HG03558 (cell line): Measurements from ENCODE around the gene CD177.
"Not testable (repeated sequence)": the region's sequence is repeated elsewhere in the genome, so short reads cannot be mapped to it uniquely, and the experiment has no call there.

Experiments used
- ATAC-seq: cut with Tn5 transposase; IDR thresholded peaks from one replicate; pipeline ENCODE4 v1.9.1; 2021; ENCODE audit warnings: moderate number of reproducible peaks; ENCODE audit not compliant: unreplicated experiment; ENCODE audit errors: extremely low read depth

CD177 gene

GRCh38 chr19:43353606-43354304, at the start of gene CD177:
CD177 (plus strand) TSS chr19:43353686; CDS start chr19:43353715, 29 bp downstream.
- ATAC-seq = no peak

- no peak for ATAC-seq
Measured at GRCh38 chr19:43305642-43306041, 47.8 kb upstream of the CD177 start.

GRCh38 chr19:43306097-43306496, 47.4 kb upstream of the CD177 start:
- no peak for ATAC-seq

GRCh38 chr19:43308244-43308815, 45.2 kb upstream of the CD177 start:
- no peak for ATAC-seq

- no peak for ATAC-seq
Measured at GRCh38 chr19:43309466-43309865, 44.0 kb upstream of the CD177 start.

- ATAC-seq = no peak
Measured at GRCh38 chr19:43310221-43310620, 43.3 kb upstream of the CD177 start.

- no peak for ATAC-seq
Measured at GRCh38 chr19:43311256-43311655, 42.2 kb upstream of the CD177 start.

GRCh38 chr19:43311706-43312105, 41.8 kb upstream of the CD177 start:
- ATAC-seq = no peak

- no peak for ATAC-seq
Measured at GRCh38 chr19:43313711-43314495, 39.6 kb upstream of the CD177 start.

- no peak for ATAC-seq
Measured at GRCh38 chr19:43315851-43316250, 37.6 kb upstream of the CD177 start.

GRCh38 chr19:43316591-43317319, 36.7 kb upstream of the CD177 start:
- ATAC-seq = no peak

- no peak for ATAC-seq
Measured at GRCh38 chr19:43318203-43318602, 35.3 kb upstream of the CD177 start.

GRCh38 chr19:43318796-43319314, 34.6 kb upstream of the CD177 start:
- no peak for ATAC-seq

GRCh38 chr19:43320546-43320945, 32.9 kb upstream of the CD177 start:
- no peak for ATAC-seq

- ATAC-seq = not testable (repeated sequence)
Measured at GRCh38 chr19:43326761-43327160, 26.7 kb upstream of the CD177 start.

GRCh38 chr19:43328561-43328960, 24.9 kb upstream of the CD177 start:
- not testable (repeated sequence) for ATAC-seq

GRCh38 chr19:43329049-43329448, 24.4 kb upstream of the CD177 start:
- ATAC-seq = not testable (repeated sequence)

GRCh38 chr19:43329989-43330388, 23.5 kb upstream of the CD177 start:
- ATAC-seq = no peak

GRCh38 chr19:43330726-43331434, 22.6 kb upstream of the CD177 start:
- ATAC-seq = no peak
